Neural cell (in vitro differentiated cells): ENCODE data around the gene BBS1. TPM values are rescaled to one million over a fixed set of nuclear protein-coding genes. Genes with fewer than 3 reads are reported as not detected.

ENCODE experiments used
- H2AFZ ChIP-seq: fragments of 200-600, 300-800 bp; sonication (generic), shearing (Covaris generic); 2 replicates; pipeline ENCODE4 v1.6.0; 2014; ENCODE audit warnings: low read depth, mild to moderate bottlenecking, antibody characterized with exemption, low read length, moderate library complexity
- H3F3A ChIP-seq: fragments of 200-600 bp; shearing (Covaris generic); 2 replicates; pipeline ENCODE4 v1.6.1; 2016; ENCODE audit warnings: mild to moderate bottlenecking, moderate library complexity, mixed read lengths, antibody characterized with exemption, low read length; ENCODE audit not compliant: insufficient read depth, poor library complexity, severe bottlenecking
- H3K27ac ChIP-seq: fragments of 200-600, 300-800 bp; sonication (generic), shearing (Covaris generic); 2 replicates; pipeline ENCODE4 v1.5.1; 2014; ENCODE audit warnings: mild to moderate bottlenecking, low read length, moderate library complexity
- H3K27me3 ChIP-seq: fragments of 300-800, 200-600 bp; sonication (generic), shearing (Covaris generic); 2 replicates; pipeline ENCODE4 v1.6.0; 2014; ENCODE audit warnings: mild to moderate bottlenecking, low read depth, low read length, moderate library complexity; ENCODE audit not compliant: insufficient read depth
- H3K36me3 ChIP-seq: fragments of 300-800, 200-600 bp; sonication (generic), shearing (Covaris generic); 2 replicates; pipeline ENCODE4 v1.5.1; 2014; ENCODE audit warnings: mild to moderate bottlenecking, antibody characterized with exemption, low read length, moderate library complexity; ENCODE audit not compliant: insufficient read depth
- H3K4me2 ChIP-seq: fragments of 300-800, 200-600 bp; sonication (generic), shearing (Covaris generic); 2 replicates; pipeline ENCODE4 v1.6.0; 2014; ENCODE audit warnings: mild to moderate bottlenecking, low read length
- H3K4me3 ChIP-seq: fragments of 300-800, 200-600 bp; sonication (generic), shearing (Covaris generic); 2 replicates; pipeline ENCODE4 v1.5.1; 2014; ENCODE audit warnings: mild to moderate bottlenecking, low read length, moderate library complexity
- H3K79me2 ChIP-seq: fragments of 200-600 bp; shearing (Covaris generic); replicated peaks from 2 replicates; pipeline ENCODE4 v1.6.0; 2014; ENCODE audit warnings: mild to moderate bottlenecking, low read length, moderate library complexity; ENCODE audit not compliant: insufficient read depth
- H3K9ac ChIP-seq: fragments of 300-800, 200-600 bp; sonication (generic), shearing (Covaris generic); 2 replicates; pipeline ENCODE4 v1.6.1; 2016; ENCODE audit warnings: mild to moderate bottlenecking, low read length, mixed read lengths
- H3K9me2 ChIP-seq: fragments of 200-600 bp; shearing (Covaris generic); 2 replicates; pipeline ENCODE4 v1.6.1; 2016; ENCODE audit warnings: mild to moderate bottlenecking, low read length, mixed read lengths; ENCODE audit not compliant: insufficient read depth
- H3K9me3 ChIP-seq: fragments of 200-600, 300-800 bp; sonication (generic), shearing (Covaris generic); 2 replicates; pipeline ENCODE4 v1.6.1; 2016; ENCODE audit warnings: mild to moderate bottlenecking, mixed run types, low read length, moderate library complexity, mixed read lengths
- H4K20me1 ChIP-seq: fragments of 200-600 bp; shearing (Covaris generic); 2 replicates; pipeline ENCODE4 v1.6.1; 2016; ENCODE audit warnings: mild to moderate bottlenecking, mixed run types; ENCODE audit not compliant: insufficient read depth
- CTCF ChIP-seq: fragments of 450-650 bp; IDR thresholded peaks from 2 replicates; pipeline ENCODE4 v1.5.1; 2014; ENCODE audit warnings: antibody characterized with exemption, mild to moderate bottlenecking, moderate library complexity; ENCODE audit not compliant: poor library complexity, severe bottlenecking
- EP300 ChIP-seq: fragments of 450-650 bp; conservative IDR thresholded peaks from 2 replicates; pipeline ENCODE4 v1.6.1; 2014; ENCODE audit warnings: antibody characterized with exemption, mild to moderate bottlenecking, moderate library complexity; ENCODE audit not compliant: poor library complexity, severe bottlenecking
- EZH2 ChIP-seq: fragments of 200-600, 300-800 bp; shearing (Covaris generic), sonication (generic); IDR thresholded peaks from 2 replicates; pipeline ENCODE4 v1.6.1; 2014; ENCODE audit warnings: antibody characterized with exemption, low read length, borderline replicate concordance, mild to moderate bottlenecking; ENCODE audit not compliant: insufficient read depth, poor library complexity, severe bottlenecking
- MXI1 ChIP-seq: fragments of 450-650 bp; conservative IDR thresholded peaks from 2 replicates; pipeline ENCODE4 v1.6.1; 2014; ENCODE audit warnings: antibody characterized with exemption, mild to moderate bottlenecking; ENCODE audit not compliant: poor library complexity, severe bottlenecking
- POLR2AphosphoS5 ChIP-seq: IDR thresholded peaks from 2 replicates; pipeline ENCODE4 v1.6.1; 2012
- RAD21 ChIP-seq: fragments of 450-650 bp; conservative IDR thresholded peaks from 2 replicates; pipeline ENCODE4 v1.6.1; 2014; ENCODE audit warnings: antibody characterized with exemption, mild to moderate bottlenecking, moderate library complexity
- REST ChIP-seq: IDR thresholded peaks from 2 replicates; pipeline ENCODE4 v1.6.1; 2012; ENCODE audit warnings: borderline replicate concordance
- SMC3 ChIP-seq: fragments of 450-650 bp; conservative IDR thresholded peaks from 2 replicates; pipeline ENCODE4 v1.6.1; 2014; ENCODE audit warnings: antibody characterized with exemption, mild to moderate bottlenecking, moderate library complexity; ENCODE audit not compliant: poor library complexity
- TAF1 ChIP-seq: IDR thresholded peaks from 2 replicates; pipeline ENCODE4 v1.6.1; 2012; ENCODE audit warnings: low read depth
- polyA plus RNA-seq: library from polyadenylated mRNA; depleted of rRNA; stranded (reverse); fragments of >200 nt; gene quantifications from 2 replicates; pipeline ENCODE4 v1.2.3, GENCODE V29; 2014

BBS1 gene
- polyA plus RNA-seq, 1 donor from 2014 or later, result 69.5 TPM

- no peaks in the 10 kb centered on the region for H4K20me1 ChIP-seq
- H3K9ac ChIP-seq, result peak overlapping the region; percentile 12
- no peak for TF ChIP-seq CTCF
- no peak for TF ChIP-seq TAF1
- TF ChIP-seq SMC3, result no peak
- no peak for TF ChIP-seq RAD21
- TF ChIP-seq MXI1, result no peak
- TF ChIP-seq POLR2AphosphoS5, result no peak
- TF ChIP-seq EP300, result no peak
- TF ChIP-seq REST, result no peak
- TF ChIP-seq EZH2, result no peak
- H3K9me3 ChIP-seq, result no peaks in the 10 kb centered on the region
- H3F3A ChIP-seq, result no peaks in the 10 kb centered on the region
- no peaks in the 10 kb centered on the region for H3K36me3 ChIP-seq
- peak overlapping the region; percentile 99 for H3K27ac ChIP-seq
- no peak overlapping the region for H2AFZ ChIP-seq
- H3K4me3 ChIP-seq, result no peak overlapping the region
- H3K27me3 ChIP-seq, result no peaks in the 10 kb centered on the region
- no peaks in the 10 kb centered on the region for H3K9me2 ChIP-seq
- H3K4me2 ChIP-seq, result no peak overlapping the region
- H3K79me2 ChIP-seq, result no peaks in the 10 kb centered on the region
Observed at GRCh38 chr11:66569076-66569475, 58.6 kb downstream of the BBS1 start.

DNA sequence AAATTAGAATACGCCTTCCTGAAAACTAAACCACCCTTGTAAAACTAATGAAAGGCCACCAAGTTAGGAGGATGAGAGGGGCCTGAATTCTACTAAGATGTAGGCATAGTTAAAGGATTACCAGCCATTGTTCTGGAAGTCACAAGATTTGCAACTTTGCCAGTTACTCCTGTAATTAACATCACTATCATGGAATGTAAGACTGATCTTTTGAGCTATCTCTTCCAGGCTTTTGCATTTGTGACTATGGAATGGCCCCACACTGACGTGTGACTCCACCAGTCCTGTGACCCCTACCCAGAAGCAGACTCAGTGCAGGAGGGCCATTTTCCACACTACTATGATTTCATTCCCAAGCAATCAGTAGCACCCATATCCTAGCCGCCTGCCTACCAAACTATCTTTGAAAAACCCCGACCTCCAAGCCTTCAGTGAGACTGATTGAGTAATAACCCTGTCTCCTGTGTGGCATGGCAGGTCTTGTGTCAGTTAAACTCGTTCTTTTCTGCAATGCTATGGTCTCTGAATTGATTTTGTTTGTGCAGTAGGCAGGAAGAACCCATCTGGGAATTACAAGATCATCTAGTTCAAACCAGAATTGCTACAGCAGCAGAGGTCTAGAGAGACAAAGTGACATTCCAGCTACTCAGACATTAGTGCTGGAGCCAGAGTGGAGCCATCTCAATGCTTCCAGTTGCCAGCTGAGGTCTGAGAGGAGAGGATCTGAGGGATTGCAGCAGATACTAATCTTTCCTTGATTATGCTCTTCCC, 59.8 kb downstream of the BBS1 start:
- no peaks in the 10 kb centered on the region for H4K20me1 ChIP-seq
- peak overlapping the region; percentile 99 for H3K27ac ChIP-seq
- peak overlapping the region; percentile 69 for H3K9ac ChIP-seq
- no peaks in the 10 kb centered on the region for H3K36me3 ChIP-seq
- no peaks in the 10 kb centered on the region for H3K9me2 ChIP-seq
- no peaks in the 10 kb centered on the region for H3K79me2 ChIP-seq
- peak overlapping the region; percentile 55 for H3K4me2 ChIP-seq
- TF ChIP-seq SMC3, result peak; percentile 16
- peak; percentile 81 for TF ChIP-seq TAF1
- no peak for TF ChIP-seq CTCF
- peak; percentile 64 for TF ChIP-seq POLR2AphosphoS5
- peak; percentile 97 for TF ChIP-seq EP300
- peak; percentile 92 for TF ChIP-seq REST
- H3K9me3 ChIP-seq, result no peaks in the 10 kb centered on the region
- no peaks in the 10 kb centered on the region for H3F3A ChIP-seq
- peak overlapping the region; percentile 24 for H2AFZ ChIP-seq
- H3K4me3 ChIP-seq, result peak overlapping the region; percentile 49
- H3K27me3 ChIP-seq, result no peaks in the 10 kb centered on the region
